Fibroblast of lung (primary cell): Measurements from ENCODE around the gene TMEM132C. TPM values are rescaled to one million over a fixed set of nuclear protein-coding genes. Genes with fewer than 3 reads are reported as not detected.

Experiments
- DNase-seq, 2 donors: peaks; one replicate each; pipeline versions ENCODE4 v3.0.0 to v3.0.0-alpha.2; 2010; ENCODE audit warnings: low read depth in 2 of 2
- H2AFZ ChIP-seq: 2 replicates; pipeline ENCODE4 v1.5.1; 2012; ENCODE audit warnings: low read length, control low read depth, inconsistent platforms
- H3K27ac ChIP-seq: 2 replicates; pipeline ENCODE4 v1.5.1; 2011; ENCODE audit warnings: low read length, control low read depth; ENCODE audit not compliant: insufficient read depth
- H3K27me3 ChIP-seq: 2 replicates; pipeline ENCODE4 v1.5.1; 2011; ENCODE audit warnings: mild to moderate bottlenecking, low read length; ENCODE audit not compliant: control insufficient read depth, insufficient read depth
- H3K36me3 ChIP-seq: 2 replicates; pipeline ENCODE4 v1.5.1; 2011; ENCODE audit warnings: low read length; ENCODE audit not compliant: control insufficient read depth, insufficient read depth
- H3K4me1 ChIP-seq: 2 replicates; pipeline ENCODE4 v1.5.1; 2011; ENCODE audit warnings: low read length; ENCODE audit not compliant: control insufficient read depth, insufficient read depth; ENCODE audit errors: extremely low read depth
- H3K4me2 ChIP-seq: 2 replicates; pipeline ENCODE4 v1.5.1; 2011; ENCODE audit warnings: low read length, control low read depth; ENCODE audit not compliant: insufficient read depth; ENCODE audit errors: extremely low read depth
- H3K4me3 ChIP-seq, 4 experiments: fragments of 200-600 bp in 1 of 4; sonication (generic) in 1 of 4; replicated peaks in 1 of 4; 2 replicates each; pipeline ENCODE4 v1.5.1; 2011 to 2016; ENCODE audit warnings: low read length in 4 of 4, low read depth in 3 of 4, mild to moderate bottlenecking in 3 of 4, control low read depth in 2 of 4, inconsistent platforms in 1 of 4, mixed read lengths in 1 of 4; ENCODE audit not compliant: insufficient read depth in 1 of 4; ENCODE audit errors: control extremely low read depth in 1 of 4
- H3K79me2 ChIP-seq: 2 replicates; pipeline ENCODE4 v1.5.1; 2012; ENCODE audit warnings: mild to moderate bottlenecking, low read length, inconsistent platforms; ENCODE audit not compliant: control insufficient read depth, insufficient read depth
- H3K9ac ChIP-seq: 2 replicates; pipeline ENCODE4 v1.5.1; 2011; ENCODE audit warnings: mild to moderate bottlenecking, low read length, control low read depth; ENCODE audit not compliant: insufficient read depth
- H3K9me3 ChIP-seq: 2 replicates; pipeline ENCODE4 v1.5.1; 2012; ENCODE audit warnings: low read depth, low read length; ENCODE audit not compliant: control insufficient read depth, insufficient read depth
- H4K20me1 ChIP-seq: 2 replicates; pipeline ENCODE4 v1.5.1; 2011; ENCODE audit warnings: low read length; ENCODE audit not compliant: control insufficient read depth, insufficient read depth; ENCODE audit errors: extremely low read depth
- EZH2 ChIP-seq: IDR thresholded peaks from 2 replicates; pipeline ENCODE4 v1.5.1; 2012; ENCODE audit warnings: low read length, control low read depth, mild to moderate bottlenecking; ENCODE audit errors: missing control alignments
- polyA plus RNA-seq, 2 donors: library from polyadenylated mRNA; depleted of rRNA in 1 of 2; stranded (reverse) in 1 of 2; unstranded in 1 of 2; fragments of >200 nt; gene quantifications; 2 replicates each; pipeline ENCODE4 v1.2.1, GENCODE V29; 2011 to 2012; ENCODE audit warnings: missing spikeins in 1 of 2
- total RNA-seq: library from RNA; depleted of rRNA; stranded (reverse); fragments of >200 nt; gene quantifications from 2 replicates; pipeline ENCODE4 v1.2.1, GENCODE V29; 2014
- TF ChIP-seq, protein P1 (sequence below), 2 donors: IDR thresholded peaks in 1 of 2; conservative IDR thresholded peaks in 1 of 2; 1 replicate in 1 of 2; 2 replicates in 1 of 2; pipeline ENCODE4 v1.5.1; 2011 to 2012; ENCODE audit warnings: low read length in 2 of 2, control low read depth in 1 of 2, inconsistent platforms in 1 of 2, low read depth in 1 of 2, mild to moderate bottlenecking in 1 of 2

Gene TMEM132C
- total and polyA plus RNA-seq, 2 donors (not counting 1 experiment from before 2014, with no cell fraction given), result not detected

- Histone ChIP-seq H3K36me3 (no peaks in the 10 kb centered on the region), H2AFZ (no peak overlapping the region), H3K4me1 (no peaks in the 10 kb centered on the region), H3K4me2 (no peak overlapping the region), H3K4me3 (no peak overlapping the region), H3K79me2 (no peaks in the 10 kb centered on the region), H3K9ac (no peak overlapping the region), H3K27ac (no peak overlapping the region), H3K27me3 (no peaks in the 10 kb centered on the region), H4K20me1 (no peaks in the 10 kb centered on the region), H3K9me3 (no peaks in the 10 kb centered on the region)
- no peak for DNase-seq
- TF ChIP-seq EZH2, result no peak
- TF ChIP-seq, protein P1, sequence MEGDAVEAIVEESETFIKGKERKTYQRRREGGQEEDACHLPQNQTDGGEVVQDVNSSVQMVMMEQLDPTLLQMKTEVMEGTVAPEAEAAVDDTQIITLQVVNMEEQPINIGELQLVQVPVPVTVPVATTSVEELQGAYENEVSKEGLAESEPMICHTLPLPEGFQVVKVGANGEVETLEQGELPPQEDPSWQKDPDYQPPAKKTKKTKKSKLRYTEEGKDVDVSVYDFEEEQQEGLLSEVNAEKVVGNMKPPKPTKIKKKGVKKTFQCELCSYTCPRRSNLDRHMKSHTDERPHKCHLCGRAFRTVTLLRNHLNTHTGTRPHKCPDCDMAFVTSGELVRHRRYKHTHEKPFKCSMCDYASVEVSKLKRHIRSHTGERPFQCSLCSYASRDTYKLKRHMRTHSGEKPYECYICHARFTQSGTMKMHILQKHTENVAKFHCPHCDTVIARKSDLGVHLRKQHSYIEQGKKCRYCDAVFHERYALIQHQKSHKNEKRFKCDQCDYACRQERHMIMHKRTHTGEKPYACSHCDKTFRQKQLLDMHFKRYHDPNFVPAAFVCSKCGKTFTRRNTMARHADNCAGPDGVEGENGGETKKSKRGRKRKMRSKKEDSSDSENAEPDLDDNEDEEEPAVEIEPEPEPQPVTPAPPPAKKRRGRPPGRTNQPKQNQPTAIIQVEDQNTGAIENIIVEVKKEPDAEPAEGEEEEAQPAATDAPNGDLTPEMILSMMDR (conservative IDR thresholded peaks at IDR 0.05 in 1 of 2, IDR thresholded peaks at IDR 0.05 in 1 of 2; ENCODE audit: low read depth in 1 of 2, low read length in 2 of 2), result no peak
Observed at GRCh38 chr12:128423205-128423604, 156.2 kb downstream of the TMEM132C start.

DNA sequence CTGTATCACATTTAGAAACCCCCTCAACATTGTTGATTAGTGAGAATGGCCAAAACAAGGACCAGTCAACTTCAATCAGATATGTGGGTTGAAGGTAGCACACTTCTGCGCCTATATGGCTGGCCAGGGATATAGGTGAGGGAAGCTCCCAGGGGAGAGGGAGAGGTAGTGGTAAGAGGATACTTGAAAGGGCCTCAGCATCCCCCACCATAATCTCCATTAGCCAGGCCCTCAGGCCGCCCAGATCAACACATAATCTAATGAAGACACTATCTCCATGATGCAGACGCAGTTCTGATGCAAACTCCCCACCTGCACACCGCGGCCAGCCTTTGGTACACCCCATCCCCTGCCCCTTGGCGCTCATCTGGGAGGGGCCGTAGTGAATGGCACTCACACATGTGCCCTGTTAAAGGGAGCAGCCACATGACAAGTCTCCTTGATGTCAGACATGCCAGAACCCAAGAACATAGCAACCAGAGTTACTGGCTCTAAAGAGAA is 158.0 kb downstream of the TMEM132C start:
- Histone ChIP-seq H3K4me1 (no peaks in the 10 kb centered on the region), H3K79me2 (no peaks in the 10 kb centered on the region), H4K20me1 (no peaks in the 10 kb centered on the region), H3K9me3 (no peaks in the 10 kb centered on the region), H3K9ac (no peak overlapping the region), H3K27me3 (no peaks in the 10 kb centered on the region), H3K4me2 (no peak overlapping the region), H3K27ac (no peak overlapping the region), H2AFZ (no peak overlapping the region), H3K36me3 (no peaks in the 10 kb centered on the region), H3K4me3 (no peak overlapping the region)
- TF ChIP-seq, protein P1 (conservative IDR thresholded peaks at IDR 0.05 in 1 of 2, IDR thresholded peaks at IDR 0.05 in 1 of 2; ENCODE audit: low read depth in 1 of 2, low read length in 2 of 2), result no peak
- no peak for TF ChIP-seq EZH2
- DNase-seq, result no peak

GRCh38 chr12:128425666-128426331 is 158.8 kb downstream of the TMEM132C start:
- Histone ChIP-seq H3K79me2 (no peaks in the 10 kb centered on the region), H3K9me3 (no peaks in the 10 kb centered on the region), H3K4me1 (no peaks in the 10 kb centered on the region), H3K27me3 (no peaks in the 10 kb centered on the region), H3K4me2 (no peak overlapping the region), H3K27ac (no peak overlapping the region), H4K20me1 (no peaks in the 10 kb centered on the region), H3K36me3 (no peaks in the 10 kb centered on the region), H3K4me3 (no peak overlapping the region), H3K9ac (no peak overlapping the region), H2AFZ (no peak overlapping the region)
- DNase-seq, result no peak
- TF ChIP-seq, protein P1 (conservative IDR thresholded peaks at IDR 0.05 in 1 of 2, IDR thresholded peaks at IDR 0.05 in 1 of 2; ENCODE audit: low read depth in 1 of 2, low read length in 2 of 2), result no peak
- TF ChIP-seq EZH2, result no peak
